ENCODE measurements around the gene FBH1.

Gene FBH1

GRCh38 chr10:5970066-5970465, 80.0 kb downstream of the FBH1 start:
- no peak overlapping the region for H3K4me2 ChIP-seq (ENCODE audit: low read length)
- no peaks in the 10 kb centered on the region for H3K4me1 ChIP-seq (ENCODE audit: control insufficient read depth, low read length)
- no peak for TF ChIP-seq CTCF (IDR thresholded peaks at IDR 0.05; ENCODE audit: low read depth, low read length, poor library complexity, severe bottlenecking)
- TF ChIP-seq EZH2phosphoT487 (IDR thresholded peaks at IDR 0.05; ENCODE audit: borderline replicate concordance, low read length): no peak
- H3K9me3 ChIP-seq (ENCODE audit: control insufficient read depth, insufficient read depth, low read length): no peaks in the 10 kb centered on the region
- no peaks in the 10 kb centered on the region for H3K36me3 ChIP-seq (ENCODE audit: control insufficient read depth, low read length)
- 0 out of 2 replicates have a peak, but pooled peaks cover 1% of the 10 kb centered on the region for H3F3A ChIP-seq (ENCODE audit: control insufficient read depth, insufficient read depth)
- peaks cover 23% of the 10 kb centered on the region for H3K27me3 ChIP-seq (ENCODE audit: control insufficient read depth, low read length)
- no peaks in the 10 kb centered on the region for H3K79me2 ChIP-seq (ENCODE audit: control insufficient read depth, low read length)
- H3K9me2 ChIP-seq (replicated peaks; ENCODE audit: control insufficient read depth, low read length): no peaks in the 10 kb centered on the region
- no peak overlapping the region for H3K27ac ChIP-seq (ENCODE audit: low read depth, low read length)
- H3K4me3 ChIP-seq (ENCODE audit: low read length): no peak overlapping the region
- no peaks in the 10 kb centered on the region for H4K20me1 ChIP-seq (ENCODE audit: control insufficient read depth, insufficient read depth, low read depth, low read length)

- Histone ChIP-seq H3K4me1 (ENCODE audit: control insufficient read depth, low read length) (no peaks in the 10 kb centered on the region), H4K20me1 (ENCODE audit: control insufficient read depth, insufficient read depth, low read depth, low read length) (no peaks in the 10 kb centered on the region), H3K36me3 (ENCODE audit: control insufficient read depth, low read length) (no peaks in the 10 kb centered on the region), H3K9me2 (replicated peaks; ENCODE audit: control insufficient read depth, low read length) (no peaks in the 10 kb centered on the region), H3K27ac (ENCODE audit: low read depth, low read length) (no peak overlapping the region), H3F3A (ENCODE audit: control insufficient read depth, insufficient read depth) (0 out of 2 replicates have a peak, but pooled peaks cover 2% of the 10 kb centered on the region), H3K4me3 (ENCODE audit: low read length) (no peak overlapping the region), H3K27me3 (ENCODE audit: control insufficient read depth, low read length) (peaks cover 27% of the 10 kb centered on the region), H3K4me2 (ENCODE audit: low read length) (no peak overlapping the region), H3K9me3 (ENCODE audit: control insufficient read depth, insufficient read depth, low read length) (no peaks in the 10 kb centered on the region), H3K79me2 (ENCODE audit: control insufficient read depth, low read length) (no peaks in the 10 kb centered on the region)
- TF ChIP-seq EZH2phosphoT487 (IDR thresholded peaks at IDR 0.05; ENCODE audit: borderline replicate concordance, low read length) (no peak), CTCF (IDR thresholded peaks at IDR 0.05; ENCODE audit: low read depth, low read length, poor library complexity, severe bottlenecking) (no peak)
Measured at GRCh38 chr10:5970527-5970926, 80.5 kb downstream of the FBH1 start.

- Histone ChIP-seq H3K4me2 (ENCODE audit: low read length) (no peak overlapping the region), H3K27me3 (ENCODE audit: control insufficient read depth, low read length) (peaks cover 36% of the 10 kb centered on the region), H3K79me2 (ENCODE audit: control insufficient read depth, low read length) (no peaks in the 10 kb centered on the region), H3F3A (ENCODE audit: control insufficient read depth, insufficient read depth) (0 out of 2 replicates have a peak, but pooled peaks cover 2% of the 10 kb centered on the region), H3K4me1 (ENCODE audit: control insufficient read depth, low read length) (peaks cover 5% of the 10 kb centered on the region), H4K20me1 (ENCODE audit: control insufficient read depth, insufficient read depth, low read depth, low read length) (no peaks in the 10 kb centered on the region), H3K9me2 (replicated peaks; ENCODE audit: control insufficient read depth, low read length) (no peaks in the 10 kb centered on the region), H3K27ac (ENCODE audit: low read depth, low read length) (no peak overlapping the region), H3K36me3 (ENCODE audit: control insufficient read depth, low read length) (no peaks in the 10 kb centered on the region), H3K9me3 (ENCODE audit: control insufficient read depth, insufficient read depth, low read length) (no peaks in the 10 kb centered on the region), H3K4me3 (ENCODE audit: low read length) (no peak overlapping the region)
- TF ChIP-seq CTCF (IDR thresholded peaks at IDR 0.05; ENCODE audit: low read depth, low read length, poor library complexity, severe bottlenecking) (no peak), EZH2phosphoT487 (IDR thresholded peaks at IDR 0.05; ENCODE audit: borderline replicate concordance, low read length) (no peak)
Measured at GRCh38 chr10:5971315-5971832, 81.3 kb downstream of the FBH1 start.

All from DOHH2 (cell line).